Measurements from ENCODE around the gene AUP1. TPM values are rescaled to one million over a fixed set of nuclear protein-coding genes. Genes with fewer than 3 reads are reported as not detected.

Gene AUP1
- total and polyA plus RNA-seq, 8 donors, result 74.4 to 244 (median 167) TPM

GRCh38 chr2:74502720-74503505 is 26.6 kb downstream of the AUP1 start:
- DNase-seq, result peak; percentile 87 to 94
- peaks cover 67 to 81% (median 80%) of the 10 kb centered on the region in 4 donors for H3K4me1 ChIP-seq
- peak overlapping the region; percentile 47 to 67 (median 52) for H3K4me3 ChIP-seq
- H3K27ac ChIP-seq, result peak overlapping the region; percentile 85 to 95 (median 93)
- H3K27me3 ChIP-seq, result peaks cover 0 to 63% (median 23%) of the 10 kb centered on the region in 3 donors
- WGBS, 5 donors, result 1 to 9% (median 1%) methylated on average over 35 to 67 of the region's 67 CpGs
- no peaks in the 10 kb centered on the region for H3K9me3 ChIP-seq
- intact Hi-C loops (cut with DNase I; ENCODE audit: low total_unique reads), result no loop called here
- TF ChIP-seq POLR2AphosphoS5 (IDR thresholded peaks at IDR 0.05), result peak; percentile 39 to 86 (median 82)
- TF ChIP-seq POLR2A (IDR thresholded peaks at IDR 0.05), result peak in 1 of 4 donors; percentile 49
- peak in 1 of 7 experiments; percentile 20 for TF ChIP-seq CTCF (IDR thresholded peaks at IDR 0.05)
- TF ChIP-seq EP300 (IDR thresholded peaks at IDR 0.05), result no peak
- peaks cover 6 to 22% (median 17%) of the 10 kb centered on the region in 4 donors for H3K36me3 ChIP-seq

GRCh38 chr2:74502147-74502719 is 27.3 kb downstream of the AUP1 start:
- H3K4me3 ChIP-seq, result peak overlapping the region; percentile 47 to 67 (median 52)
- intact Hi-C loops (cut with DNase I; ENCODE audit: low total_unique reads), result no loop called here
- H3K9me3 ChIP-seq, result no peaks in the 10 kb centered on the region
- DNase-seq, result peak; percentile 68 to 85
- peaks cover 0 to 70% (median 30%) of the 10 kb centered on the region in 3 donors for H3K27me3 ChIP-seq
- H3K27ac ChIP-seq, result peak overlapping the region; percentile 85 to 95 (median 93)
- 15 to 26% (median 17%) methylated on average over 32 of the region's 32 CpGs for WGBS, 5 donors
- TF ChIP-seq EP300 (IDR thresholded peaks at IDR 0.05) (no peak), POLR2AphosphoS5 (IDR thresholded peaks at IDR 0.05) (peak in 2 of 3 donors; percentile 61 to 72)
- H3K4me1 ChIP-seq, result peaks cover 71 to 86% (median 85%) of the 10 kb centered on the region in 4 donors
- H3K36me3 ChIP-seq, result peaks cover 6 to 22% (median 17%) of the 10 kb centered on the region in 4 donors

GRCh38 chr2:74501335-74502071 is 28.0 kb downstream of the AUP1 start:
- H3K9me3 ChIP-seq, result no peaks in the 10 kb centered on the region
- H3K27ac ChIP-seq, result peak overlapping the region in 1 of 5 donors; percentile 93
- no peak for DNase-seq
- 74 to 87% (median 81%) methylated on average over 18 of the region's 18 CpGs for WGBS, 5 donors
- intact Hi-C loops (cut with DNase I; ENCODE audit: low total_unique reads), result no loop called here
- TF ChIP-seq POLR2A (IDR thresholded peaks at IDR 0.05) (no peak), CTCF (IDR thresholded peaks at IDR 0.05) (no peak), EP300 (IDR thresholded peaks at IDR 0.05) (no peak), POLR2AphosphoS5 (IDR thresholded peaks at IDR 0.05) (no peak)
- peaks cover 0 to 77% (median 30%) of the 10 kb centered on the region in 3 donors for H3K27me3 ChIP-seq
- H3K4me1 ChIP-seq, result peaks cover 67 to 82% (median 79%) of the 10 kb centered on the region in 4 donors
- H3K4me3 ChIP-seq, result peak overlapping the region in 1 of 4 donors; percentile 67
- peaks cover 6 to 22% (median 17%) of the 10 kb centered on the region in 4 donors for H3K36me3 ChIP-seq

GRCh38 chr2:74500578-74500946 is 28.9 kb downstream of the AUP1 start:
- H3K27me3 ChIP-seq, result peaks cover 0 to 77% (median 30%) of the 10 kb centered on the region in 3 donors
- no peak overlapping the region for H3K4me3 ChIP-seq
- peaks cover 57 to 73% (median 70%) of the 10 kb centered on the region in 4 donors for H3K4me1 ChIP-seq
- peaks cover 6 to 13% (median 11%) of the 10 kb centered on the region in 4 donors for H3K36me3 ChIP-seq
- H3K27ac ChIP-seq, result no peak overlapping the region
- no peaks in the 10 kb centered on the region for H3K9me3 ChIP-seq
- no peak for TF ChIP-seq EP300 (IDR thresholded peaks at IDR 0.05)
- TF ChIP-seq POLR2A (IDR thresholded peaks at IDR 0.05), result no peak
- no peak for TF ChIP-seq POLR2AphosphoS5 (IDR thresholded peaks at IDR 0.05)
- no peak for DNase-seq
- intact Hi-C loops (cut with DNase I; ENCODE audit: low total_unique reads), result no loop called here

Measured in stomach (tissue), 9 donors.